Activated CD4-positive, alpha-beta T cell treated with anti-CD3 and anti-CD28 coated beads, Interleukin-2, amount 50 U/mL, for 48 hours (primary cell): ENCODE data around the gene GRID1.
A peak's percentile ranks its signal among the peaks of the same experiment; 100 is the strongest.
"Not testable (repeated sequence)": the region's sequence is repeated elsewhere in the genome, so short reads cannot be mapped to it uniquely, and the experiment has no call there.

Experiments
- DNase-seq, 2 experiments: peaks; one replicate each; pipeline ENCODE4 v3.0.0-alpha.2; 2020

Gene GRID1

DNA sequence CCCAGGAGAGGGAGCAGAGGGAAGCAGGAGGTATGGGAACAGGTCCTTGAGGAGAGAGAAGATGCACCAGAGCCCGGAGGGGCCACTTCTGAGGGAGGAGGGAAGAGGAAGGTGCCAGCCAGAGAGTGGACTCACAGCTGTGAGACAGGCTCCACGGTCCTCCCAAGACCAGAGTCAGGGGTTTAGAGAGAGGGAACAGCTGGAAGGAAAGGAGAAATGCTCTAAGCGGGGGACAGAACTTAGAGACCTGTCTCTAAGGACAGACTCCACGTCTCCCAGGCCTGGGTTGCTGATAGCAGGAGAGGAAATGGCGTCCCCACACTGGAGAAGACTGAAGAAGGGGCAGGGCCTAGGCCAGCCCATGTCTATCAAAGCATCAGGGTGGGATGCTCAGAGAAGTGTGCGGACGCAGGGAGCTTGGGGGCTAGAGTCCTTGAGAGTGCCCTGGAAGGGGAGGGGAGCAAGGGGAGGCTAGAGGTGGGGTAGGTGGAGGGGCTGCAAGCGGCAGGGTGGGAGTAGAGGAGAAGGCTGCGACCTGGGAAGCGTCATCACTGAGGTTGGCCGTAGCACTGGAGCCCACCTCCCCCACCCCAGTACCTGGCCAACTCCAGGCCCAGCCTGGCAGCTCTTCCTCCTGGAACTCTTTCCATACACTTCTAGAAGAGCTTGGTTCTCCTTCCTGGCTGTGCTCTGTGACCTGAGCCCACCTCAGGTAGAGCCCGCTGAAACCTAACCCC is 25.6 kb upstream of the GRID1 start:
- no peak for DNase-seq

DNA sequence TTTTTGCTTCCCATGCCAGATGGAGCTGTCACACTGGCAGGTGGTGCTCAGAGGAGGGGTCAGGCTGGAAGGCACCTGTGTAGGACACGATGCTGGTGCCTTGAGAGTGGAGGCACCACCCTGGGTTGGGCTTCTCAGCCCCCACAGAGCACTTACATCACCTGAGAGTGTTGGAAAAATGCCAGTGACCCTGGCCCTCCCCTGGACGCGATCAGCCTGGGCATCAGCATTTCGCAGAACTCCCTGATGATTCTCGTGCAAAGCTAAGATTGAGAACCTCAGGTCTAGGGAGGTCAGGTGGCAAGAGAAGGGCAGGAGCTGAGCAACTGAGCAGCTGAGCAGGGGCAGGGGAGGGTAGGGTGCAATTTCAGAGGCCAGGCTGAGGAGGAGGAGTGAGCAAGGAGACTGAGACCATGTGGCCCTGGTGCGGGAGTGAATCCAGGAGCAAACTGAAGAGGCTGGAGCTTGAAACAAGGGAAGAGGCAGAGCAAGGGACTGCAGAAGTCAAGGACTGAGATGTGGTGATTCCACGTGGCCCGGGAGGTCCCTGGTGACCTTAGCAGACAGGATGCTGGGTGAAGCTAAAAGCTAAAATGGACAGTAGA is 24.7 kb upstream of the GRID1 start:
- DNase-seq, result no peak

DNA sequence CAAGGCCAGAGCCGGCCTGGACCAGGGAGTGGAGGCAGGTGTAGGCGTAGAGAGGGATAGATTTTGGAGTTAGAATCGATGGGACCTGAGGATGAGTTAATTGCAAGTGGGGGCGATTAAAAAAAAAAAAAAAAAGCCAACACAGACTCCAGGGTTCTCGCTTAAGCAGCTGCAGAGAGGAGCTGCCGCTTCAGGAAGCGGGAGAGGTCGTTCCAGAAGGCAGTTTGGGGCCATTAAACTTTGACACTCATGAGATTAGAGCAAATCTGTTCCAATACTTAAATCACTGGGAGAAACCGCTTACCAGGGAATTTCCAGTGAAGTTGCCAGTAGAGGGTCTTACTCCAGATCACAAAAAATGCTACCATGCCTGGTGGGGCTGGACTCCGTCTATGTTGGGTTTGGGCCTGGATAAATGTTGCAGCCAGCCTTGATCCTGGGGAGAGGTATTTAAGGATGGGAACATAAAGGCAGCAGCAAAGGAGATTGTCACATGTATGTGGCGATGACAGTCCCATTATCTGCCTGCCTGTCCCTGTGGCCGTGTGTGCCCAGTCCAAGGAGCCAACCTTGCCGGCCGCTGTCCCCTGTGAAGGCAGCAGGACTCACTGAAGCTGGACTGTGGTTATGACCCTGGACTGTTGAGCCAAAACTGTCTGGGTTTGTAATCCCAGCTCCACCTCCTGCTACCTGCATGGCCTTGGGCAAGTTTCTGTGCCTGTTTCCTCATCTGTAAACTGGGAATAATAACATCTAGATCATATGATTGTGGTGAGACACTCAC is 23.9 kb upstream of the GRID1 start:
- DNase-seq, result no peak

DNA sequence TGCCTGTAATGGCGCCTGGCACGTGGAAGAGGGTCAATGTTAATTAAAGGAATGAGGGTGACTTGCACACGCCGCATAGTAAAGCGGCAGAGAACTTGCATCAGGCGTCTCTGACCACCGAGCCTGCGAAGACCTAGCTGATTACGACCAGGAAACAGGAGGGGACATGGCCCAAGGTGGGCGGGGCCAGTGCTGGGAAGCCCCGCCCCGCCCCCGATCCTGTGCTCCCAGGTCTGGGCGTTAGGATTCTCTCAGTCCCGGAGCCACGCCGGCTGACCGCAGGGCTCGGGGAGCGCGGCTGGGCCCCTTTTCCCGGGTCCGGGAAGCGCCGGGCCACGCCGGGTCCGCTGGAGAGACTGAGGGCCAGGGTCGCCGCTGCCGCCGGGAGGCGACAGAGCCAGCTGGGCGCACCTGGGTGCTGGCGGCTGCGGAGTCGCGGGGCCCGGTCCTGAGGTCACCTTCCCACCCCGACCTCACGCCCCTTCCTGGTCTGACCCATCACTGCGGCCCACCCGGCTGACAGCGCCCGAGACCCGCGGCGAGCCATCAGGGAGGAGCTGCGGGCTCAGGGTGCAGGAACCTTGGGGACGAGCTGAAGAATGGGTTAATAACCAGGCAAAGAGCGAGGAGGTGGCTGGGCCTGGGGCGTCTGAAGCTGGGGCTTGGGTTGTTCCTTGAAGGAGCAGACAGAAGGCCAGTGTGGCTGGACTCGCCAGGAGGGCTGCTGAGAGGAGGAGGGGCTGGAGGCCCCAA is 23.0 kb upstream of the GRID1 start:
- DNase-seq, result no peak

DNA sequence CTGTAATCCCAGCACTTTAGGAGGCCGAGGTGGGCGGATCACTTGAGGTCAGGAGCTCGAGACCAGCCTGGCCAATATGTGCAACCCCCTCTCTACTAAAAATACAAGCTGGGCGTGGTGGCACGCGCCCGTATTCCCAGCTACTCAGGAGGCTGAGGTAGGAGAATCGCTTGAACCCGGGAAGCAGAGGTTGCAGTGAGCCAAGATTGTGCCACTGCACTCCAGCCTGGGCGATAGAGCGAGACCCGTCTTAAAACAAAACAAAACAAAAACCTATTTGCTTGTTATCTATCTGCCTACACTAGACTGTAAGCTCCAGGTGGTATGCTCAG is 22.5 kb upstream of the GRID1 start:
- not testable (repeated sequence) for DNase-seq

DNA sequence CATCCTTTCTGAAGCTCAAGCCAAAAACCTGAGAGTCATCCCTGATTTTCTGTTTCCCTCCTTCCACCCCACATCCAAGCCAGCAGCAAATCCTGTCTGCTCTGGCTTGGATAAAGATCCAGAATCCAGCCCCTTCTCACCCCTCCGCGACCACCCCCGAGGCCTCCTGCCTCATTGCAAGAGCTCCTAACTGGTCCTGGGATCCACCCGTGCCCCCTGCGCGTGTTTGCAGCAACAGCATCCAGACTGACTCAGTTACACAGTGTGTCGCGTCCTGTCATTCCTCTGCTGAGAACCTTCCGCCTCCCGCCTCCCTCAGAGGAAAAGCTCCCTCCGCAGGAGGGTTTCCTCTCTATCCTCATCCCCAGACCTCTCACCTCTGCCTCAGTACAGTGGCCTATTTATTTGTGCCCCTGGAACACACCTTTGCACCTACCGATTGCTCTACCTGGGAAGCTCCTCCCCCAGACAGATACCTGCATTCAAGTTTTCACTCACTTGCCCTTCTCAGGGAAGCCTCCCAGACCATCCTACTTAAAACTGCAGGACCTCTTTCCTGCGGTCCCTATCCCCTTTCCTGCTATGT is 21.6 kb upstream of the GRID1 start:
- no peak for DNase-seq

DNA sequence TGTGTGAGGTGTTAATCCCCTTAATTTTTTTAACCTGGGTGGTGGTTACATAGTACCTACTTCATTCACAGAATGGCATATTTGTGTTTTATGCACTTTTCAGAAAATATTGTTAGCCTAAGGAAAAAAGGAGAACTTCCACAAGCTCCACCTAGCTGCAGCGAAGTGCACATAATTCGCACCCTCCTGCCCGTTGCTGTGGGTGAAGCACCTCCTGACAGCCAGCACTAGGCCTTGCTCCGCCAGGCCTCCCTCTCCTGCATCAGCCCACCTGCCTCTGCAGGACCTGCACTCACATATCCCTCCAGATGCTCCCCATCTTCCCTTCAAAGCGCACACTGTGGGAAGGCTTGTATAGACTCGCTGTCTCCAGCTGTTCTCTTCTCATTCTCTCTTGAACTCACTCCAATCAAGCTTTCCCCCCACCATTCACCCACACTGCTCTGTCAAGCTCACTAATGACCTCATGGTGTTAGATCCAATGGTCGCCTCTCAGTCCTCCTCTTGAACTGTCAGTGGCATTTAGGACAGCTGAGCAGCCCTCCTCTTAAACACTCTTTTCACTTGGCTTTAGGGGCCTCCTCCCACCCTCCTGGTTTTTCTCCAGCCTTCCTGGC is 20.7 kb upstream of the GRID1 start:
- no peak for DNase-seq

DNA sequence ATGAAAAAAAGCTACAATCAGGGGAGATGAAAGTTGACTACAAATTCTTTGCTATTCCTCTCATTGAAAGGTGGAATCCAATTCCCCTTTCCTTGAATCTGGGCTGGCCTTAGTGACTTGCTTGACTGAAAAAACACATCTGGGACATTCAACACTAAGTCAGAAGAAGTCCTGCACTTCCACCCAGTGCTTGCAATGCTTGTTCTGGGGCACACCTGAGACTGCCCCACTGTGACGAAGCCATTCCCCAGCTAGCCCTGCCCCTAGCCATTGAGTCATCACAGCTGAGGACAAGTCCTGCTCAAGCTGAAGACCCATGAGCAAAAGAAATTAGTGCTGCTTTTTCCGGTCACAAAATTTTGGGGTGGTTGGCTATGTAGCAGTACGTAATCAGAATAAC is 19.2 kb upstream of the GRID1 start:
- no peak for DNase-seq

DNA sequence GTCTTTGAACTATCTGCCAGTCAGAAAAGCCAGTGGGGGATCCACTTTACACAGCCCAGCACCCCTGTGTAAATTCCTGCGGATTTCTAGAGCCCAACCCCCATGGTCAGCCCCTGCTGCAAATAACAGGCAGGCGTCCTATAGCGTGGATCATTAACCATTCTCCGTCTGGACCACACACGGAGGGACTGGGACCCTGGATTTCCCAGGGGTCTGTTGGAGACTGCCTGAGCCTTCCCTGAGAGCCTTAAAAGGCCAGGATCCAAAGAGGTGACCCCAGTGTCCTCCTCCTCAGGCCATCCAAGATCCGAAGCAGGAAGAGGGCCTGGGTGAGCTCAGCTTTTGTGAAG is 11.2 kb upstream of the GRID1 start:
- no peak for DNase-seq

DNA sequence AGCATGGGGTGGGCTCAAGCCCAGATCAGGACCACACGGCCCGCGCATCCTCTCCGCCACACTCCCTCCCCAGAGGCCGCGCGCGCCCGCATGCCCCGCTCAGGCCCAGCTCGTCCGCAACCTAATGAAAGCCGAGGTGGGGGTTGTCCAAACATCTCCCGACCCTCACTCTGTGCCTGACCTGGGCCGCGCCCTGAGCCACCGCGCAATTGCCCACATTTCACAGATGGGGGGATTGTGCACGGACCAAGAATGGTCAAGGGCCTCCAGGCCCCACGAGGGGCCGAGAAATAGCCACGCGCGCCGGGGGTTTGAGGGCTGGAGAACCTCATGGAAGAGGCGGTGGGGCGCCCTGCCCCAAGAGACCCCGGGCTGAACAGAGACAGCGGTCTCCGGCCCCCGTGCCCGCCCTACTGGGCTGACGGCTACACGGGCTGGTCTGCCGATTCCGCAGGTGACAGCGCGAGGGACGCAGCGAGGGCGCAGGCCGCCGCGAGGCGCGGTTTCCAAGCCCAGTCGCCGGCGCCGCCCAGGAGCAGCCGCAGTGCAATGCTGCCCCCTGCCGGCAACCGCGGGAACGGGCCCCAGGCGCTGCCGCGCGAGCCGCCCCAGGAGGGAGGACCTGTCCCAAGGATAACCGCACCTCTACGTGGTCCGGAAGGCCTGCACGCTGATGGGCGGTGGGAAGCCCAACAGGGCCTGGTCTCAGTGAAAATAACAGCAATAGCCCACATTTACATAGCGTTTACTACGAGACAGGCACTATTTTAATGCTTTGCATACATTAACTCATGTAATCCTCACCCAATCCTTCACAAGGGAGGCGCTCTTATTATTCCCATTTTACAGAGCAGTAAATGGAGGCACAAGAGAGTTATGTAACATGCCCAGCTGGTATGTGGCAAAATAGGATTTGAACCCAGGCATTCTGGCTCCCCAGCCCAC is 10.5 kb upstream of the GRID1 start:
- DNase-seq, result peak; percentile 87 to 89

DNA sequence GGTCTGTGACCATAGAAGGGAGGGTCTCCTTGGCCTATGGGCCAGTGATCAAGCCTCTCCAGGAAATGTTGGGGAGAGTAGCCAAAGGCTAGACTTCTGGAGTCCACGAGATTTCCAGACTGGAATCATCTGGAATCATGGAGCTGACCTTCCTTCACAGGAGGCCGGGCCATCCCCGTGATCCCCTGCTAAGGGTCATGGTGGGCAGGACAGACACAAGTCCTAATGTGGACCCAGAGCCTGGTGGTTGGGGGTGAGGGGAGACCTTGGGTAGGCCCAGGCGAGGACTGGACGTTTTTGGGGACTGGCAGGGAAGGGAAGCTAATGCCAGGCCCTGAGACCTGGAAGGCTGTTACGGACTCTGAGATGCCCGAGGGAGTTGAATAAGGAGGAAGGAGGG is 9.8 kb upstream of the GRID1 start:
- no peak for DNase-seq

DNA sequence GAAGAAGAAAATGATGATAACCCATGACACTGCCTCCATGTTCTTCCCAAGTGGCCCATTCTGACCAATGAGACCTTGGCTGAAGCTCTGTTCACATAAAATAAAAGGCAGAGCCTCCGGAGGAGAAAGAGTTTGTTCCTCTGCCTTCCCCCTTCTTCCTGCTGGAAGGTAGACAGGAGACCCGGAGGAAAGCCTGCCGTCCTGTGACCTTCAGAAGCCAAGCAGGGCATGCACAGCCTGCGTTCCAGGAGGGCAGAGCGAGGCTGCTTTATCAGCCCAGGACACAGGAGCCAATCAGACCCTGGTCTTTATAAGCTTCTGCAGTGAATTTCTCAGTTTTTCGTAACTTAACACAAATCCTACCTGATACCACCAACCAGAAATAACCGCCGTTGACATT is 8.6 kb upstream of the GRID1 start:
- DNase-seq, result no peak

DNA sequence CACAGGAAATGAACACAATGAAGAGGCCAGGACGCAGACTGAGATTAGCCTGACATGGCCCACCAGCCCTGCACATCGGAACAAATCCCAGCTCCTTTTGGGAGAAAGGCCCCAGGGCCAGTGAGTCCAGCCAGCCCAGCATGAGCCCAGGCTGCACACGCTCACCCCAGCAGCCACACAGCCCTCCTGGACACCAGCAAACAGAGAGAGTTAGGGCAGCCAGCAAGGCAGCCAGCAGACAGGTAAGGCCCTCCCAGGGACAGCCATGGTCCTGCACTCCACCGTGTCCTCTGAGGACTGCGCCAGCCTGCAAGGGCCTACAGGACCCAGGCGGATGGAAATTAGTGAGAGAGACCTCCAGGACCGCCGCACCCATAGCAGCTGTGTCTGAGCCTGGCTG is 8.1 kb upstream of the GRID1 start:
- no peak for DNase-seq

DNA sequence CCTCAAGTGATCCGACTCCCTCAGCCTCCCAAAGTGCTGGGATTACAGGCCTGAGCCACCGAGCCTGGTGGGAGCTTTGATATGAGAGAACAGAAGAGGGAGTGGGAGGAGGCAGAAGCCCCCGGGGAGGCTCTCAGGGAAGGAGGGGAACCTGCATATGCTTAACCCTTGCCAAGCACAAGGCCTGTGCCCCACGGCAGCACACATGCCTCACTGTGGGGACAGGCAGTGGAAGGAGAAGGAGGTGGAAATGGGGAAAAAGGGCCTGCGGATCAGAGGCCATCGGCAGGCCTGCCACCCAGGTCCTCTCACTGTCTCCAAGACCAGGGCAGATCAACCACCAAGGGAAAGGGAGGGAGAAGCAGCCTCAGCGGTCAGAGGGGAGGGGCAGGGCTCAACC is 7.2 kb upstream of the GRID1 start:
- DNase-seq, result no peak

DNA sequence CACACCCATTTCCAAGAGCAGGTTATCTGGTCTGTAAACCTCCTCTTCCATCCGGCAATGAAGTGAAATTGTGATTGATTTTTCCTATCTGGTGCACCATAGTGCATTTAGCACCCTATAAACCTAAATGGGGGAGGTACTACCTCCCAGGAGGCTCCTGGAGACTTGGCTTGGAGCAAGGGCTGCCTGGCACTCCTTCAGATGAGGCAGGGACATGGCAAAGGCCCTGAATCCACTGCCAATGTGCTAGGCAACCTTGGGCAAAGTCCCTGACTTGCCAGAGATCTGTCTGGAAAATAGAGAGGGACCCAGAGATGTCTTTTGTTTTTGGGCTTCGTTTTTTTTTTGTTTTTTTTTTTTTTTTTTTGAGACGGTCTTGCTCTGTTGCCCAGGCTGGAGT is 6.7 kb upstream of the GRID1 start:
- no peak for DNase-seq

DNA sequence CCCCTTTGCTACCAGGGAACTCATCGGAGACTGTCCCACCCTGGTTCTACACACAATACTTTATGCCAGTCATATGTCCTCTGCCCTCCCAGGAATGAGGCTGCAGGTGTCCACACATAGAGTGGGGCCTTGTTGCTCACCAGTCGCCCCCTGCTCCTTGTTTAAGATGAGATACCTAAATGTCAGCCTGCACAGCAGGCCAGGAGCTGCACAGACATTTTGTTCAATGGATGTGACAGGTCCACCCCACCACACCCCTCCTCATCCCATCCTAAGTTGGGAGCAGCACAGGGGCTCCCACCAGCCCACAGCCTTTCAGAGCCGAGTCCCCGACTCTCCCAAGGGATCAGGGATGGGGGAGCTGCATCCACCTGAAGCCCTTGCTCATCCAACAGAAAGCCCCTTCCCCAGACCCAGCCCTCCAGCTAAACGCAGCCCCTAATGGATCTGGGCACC is 6.2 kb upstream of the GRID1 start:
- no peak for DNase-seq

DNA sequence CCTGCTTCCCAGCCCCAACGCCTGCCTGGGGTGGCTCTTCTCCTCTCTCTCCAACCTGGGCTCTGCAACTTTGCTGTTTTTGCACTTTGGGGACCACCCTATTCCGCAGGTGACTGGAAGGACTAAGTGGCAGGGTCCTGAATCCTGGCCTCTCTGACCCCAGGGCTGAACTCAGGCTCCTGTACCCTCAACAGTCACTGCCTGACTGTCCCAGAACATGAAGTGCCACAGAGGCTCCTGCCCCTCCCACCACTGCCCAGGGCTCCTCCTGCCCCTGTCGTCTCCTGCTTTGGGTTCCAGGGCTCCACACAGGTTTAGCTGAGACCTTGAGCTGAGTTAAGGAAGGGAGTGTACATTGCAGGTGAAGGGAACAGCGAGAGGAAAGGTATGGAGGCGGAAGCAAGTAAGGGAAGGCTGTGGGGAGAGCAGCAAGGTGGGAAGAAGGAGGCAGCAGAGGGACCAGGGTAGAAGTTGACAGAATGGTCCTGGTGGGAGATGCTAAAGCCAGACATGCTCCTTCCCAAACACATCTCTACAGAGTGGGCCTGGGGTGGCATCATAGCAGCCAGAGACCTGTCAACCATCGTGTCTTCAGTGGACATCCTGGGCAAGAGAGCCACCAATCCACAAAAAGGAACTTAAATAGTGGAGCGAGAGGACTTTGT is 5.7 kb upstream of the GRID1 start:
- no peak for DNase-seq

DNA sequence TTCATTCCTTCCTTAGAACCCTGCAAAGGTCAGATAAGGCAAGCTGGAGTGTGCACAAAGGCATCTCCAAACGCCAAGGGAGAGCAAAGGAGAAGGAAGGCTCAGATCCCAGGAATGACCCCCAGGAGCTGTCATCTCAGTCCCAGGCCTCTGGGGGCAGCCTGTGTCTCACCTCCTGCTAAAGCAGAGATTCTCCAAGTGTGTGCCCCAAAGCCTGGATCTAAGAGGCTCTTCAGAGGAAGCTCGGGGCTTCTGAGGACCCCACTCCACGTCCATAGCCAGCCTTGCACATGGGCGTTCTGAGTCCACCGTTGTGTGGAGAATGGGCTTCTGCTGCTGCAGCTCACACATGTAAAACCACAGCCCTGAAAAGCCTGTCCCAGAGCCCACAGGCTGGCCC is 5.1 kb upstream of the GRID1 start:
- no peak for DNase-seq

DNA sequence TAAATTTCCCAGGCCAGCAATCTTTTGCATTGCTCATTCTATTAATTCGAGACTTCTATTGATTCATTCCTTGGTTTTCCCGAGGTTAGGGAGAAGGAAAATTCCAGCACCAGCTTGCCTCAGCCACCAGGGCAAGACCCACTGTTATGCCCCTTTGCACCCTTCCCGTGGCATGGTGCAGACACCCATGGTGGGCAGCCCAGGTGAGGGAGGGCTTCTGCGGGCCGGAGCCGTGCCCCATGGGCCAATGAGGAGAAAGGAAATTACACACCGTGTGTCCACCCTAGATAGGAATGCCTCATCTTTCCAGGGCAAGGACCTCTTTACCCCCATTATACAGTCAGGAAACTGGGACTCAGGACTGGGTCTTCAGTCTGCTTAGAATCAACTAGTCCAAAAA is 4.5 kb upstream of the GRID1 start:
- no peak for DNase-seq

DNA sequence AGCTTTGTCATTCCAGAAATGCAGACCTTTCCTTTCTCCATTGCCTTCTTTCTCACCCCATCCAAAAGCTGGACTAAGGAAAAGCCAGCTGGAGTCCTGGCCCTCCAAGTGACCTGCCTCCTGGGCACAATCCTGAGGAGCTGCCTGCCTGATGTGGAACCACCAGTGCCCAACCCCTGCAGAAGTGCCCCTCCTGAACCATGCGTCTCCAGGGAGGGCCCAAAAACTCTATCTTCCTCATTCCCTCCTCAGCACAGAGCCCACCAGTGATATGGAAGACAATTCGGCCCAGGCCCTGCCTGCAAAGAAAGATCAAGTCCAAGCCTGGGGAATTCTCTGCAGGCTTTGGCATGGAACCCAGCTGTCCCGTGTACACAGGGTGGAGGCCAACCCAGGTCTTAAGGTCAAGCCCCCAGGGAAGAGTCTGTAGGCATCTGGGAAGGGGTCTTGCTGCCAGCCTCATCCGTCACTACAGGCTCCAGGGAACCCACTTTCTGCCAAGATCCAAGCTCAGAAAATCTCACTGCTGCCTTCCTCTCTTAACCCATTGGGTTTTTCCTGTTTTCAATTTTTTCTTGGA is 3.5 kb upstream of the GRID1 start:
- DNase-seq, result no peak

DNA sequence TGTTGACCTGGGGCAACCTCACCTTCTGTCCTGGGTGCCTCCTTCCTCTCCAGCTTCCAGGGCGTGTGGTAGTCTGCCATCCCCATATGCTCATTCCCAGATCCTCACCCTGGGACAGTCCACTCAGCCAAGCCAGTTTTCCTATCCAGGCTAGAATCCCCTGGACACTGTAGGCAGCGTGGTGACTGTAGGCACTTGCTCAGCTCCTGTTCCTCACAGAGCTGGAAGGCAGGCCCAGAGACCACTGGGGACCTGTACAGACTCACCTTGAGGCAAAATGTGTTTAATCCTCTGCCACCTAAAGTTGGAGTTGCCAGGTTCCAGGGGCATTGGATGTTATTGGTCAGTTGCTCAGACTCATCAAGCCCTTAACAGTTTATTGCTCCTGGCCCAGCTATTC is 2.4 kb upstream of the GRID1 start:
- DNase-seq, result no peak
